Measurements from ENCODE around the gene THBS4.

- TF ChIP-seq USF2 (CRISPR knock-in tag; IDR thresholded peaks at IDR 0.05) = no peak
- TF ChIP-seq ZBTB21 (CRISPR knock-in tag; IDR thresholded peaks at IDR 0.05; ENCODE audit: borderline replicate concordance) = no peak
- no peak for TF ChIP-seq STAT6 (CRISPR knock-in tag; conservative IDR thresholded peaks at IDR 0.05; ENCODE audit: low read depth)
- no peak for TF ChIP-seq CTCF (IDR thresholded peaks at IDR 0.05)
Observed at GRCh38 chr5:80070338-80071056, 35.3 kb downstream of the THBS4 start.
